ENCODE results near the gene KRT78.
A peak's percentile ranks its signal among the peaks of the same experiment; 100 is the strongest.
"Not testable (repeated sequence)": the region's sequence is repeated elsewhere in the genome, so short reads cannot be mapped to it uniquely, and the experiment has no call there.

Gene KRT78

DNA sequence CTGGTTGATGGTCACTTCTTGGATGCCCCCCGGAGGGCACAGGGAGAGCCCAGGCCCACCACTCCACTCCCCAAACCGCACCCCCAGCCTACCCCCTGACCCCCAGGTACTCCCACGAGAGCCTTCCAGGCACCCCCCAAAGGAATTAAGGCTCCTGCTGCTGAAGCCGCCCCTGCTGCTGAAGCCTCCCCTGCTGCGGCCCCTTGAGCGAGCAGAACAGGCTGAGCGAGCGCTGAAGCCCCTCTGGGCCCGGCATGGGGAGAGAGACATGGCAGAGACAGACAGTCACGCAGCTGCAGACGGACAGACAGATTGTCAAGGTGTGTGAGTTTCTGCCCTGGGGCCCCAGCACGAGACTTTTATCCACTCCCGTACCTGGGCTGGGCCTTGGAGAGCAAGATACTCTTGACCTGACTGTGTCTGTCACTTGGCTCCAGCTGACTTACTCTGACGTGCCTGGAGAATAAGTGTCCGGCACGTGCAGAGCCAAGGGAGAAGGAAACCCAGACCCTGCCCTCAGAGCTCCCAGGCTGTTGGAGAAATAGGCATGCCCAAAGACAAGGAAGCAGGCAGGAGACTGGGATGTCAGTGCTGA is at the start of gene KRT78:
Gene KRT78 (minus strand): TSS at position 334 of the 595 bp plus-strand sequence. CDS start 64 bp downstream, at position 270.
- DNase-seq: no peak

DNA sequence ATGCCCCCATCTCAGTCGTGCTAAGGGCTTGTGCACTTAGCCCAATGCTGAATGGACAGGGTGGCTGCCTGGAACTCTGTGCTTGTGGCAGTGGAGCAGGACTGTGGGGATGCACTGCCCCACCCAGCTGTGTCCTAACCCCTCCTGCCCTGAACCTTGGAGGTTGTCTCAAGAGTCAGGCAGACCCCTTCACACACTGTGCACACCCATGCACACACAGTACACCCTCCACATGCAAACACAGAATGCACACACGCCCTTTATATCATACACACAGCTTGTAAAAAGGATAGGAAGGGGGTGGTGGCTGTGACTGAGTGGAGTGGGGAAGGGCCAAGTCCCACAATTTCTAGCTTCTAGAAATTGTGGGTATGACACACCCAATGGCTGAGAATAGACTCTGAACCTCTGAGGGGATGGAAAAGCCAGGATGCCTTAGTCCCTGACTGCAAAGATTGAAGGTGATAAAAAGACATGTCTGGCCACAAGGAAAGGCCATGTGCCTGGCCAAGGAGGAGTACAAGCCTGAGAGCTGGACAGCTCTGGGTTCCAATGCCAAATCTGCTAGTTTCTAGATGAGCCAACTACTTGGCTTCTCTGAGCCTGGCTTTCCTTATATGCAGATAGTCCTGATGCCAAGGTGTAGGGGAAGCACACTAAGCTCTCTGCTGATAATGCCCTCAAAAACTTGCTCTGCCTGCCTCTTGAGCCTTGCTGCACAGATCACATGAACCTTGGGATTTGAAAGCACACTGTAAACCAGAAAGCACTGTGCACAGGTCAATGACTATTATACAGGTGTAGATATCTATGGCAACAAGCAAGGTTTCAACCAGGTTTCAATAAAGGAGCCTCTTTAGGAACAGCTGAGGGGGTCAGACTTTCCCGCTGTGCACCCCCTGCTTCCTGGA is 47.7 kb upstream of the KRT78 start:
- no peak for DNase-seq

DNA sequence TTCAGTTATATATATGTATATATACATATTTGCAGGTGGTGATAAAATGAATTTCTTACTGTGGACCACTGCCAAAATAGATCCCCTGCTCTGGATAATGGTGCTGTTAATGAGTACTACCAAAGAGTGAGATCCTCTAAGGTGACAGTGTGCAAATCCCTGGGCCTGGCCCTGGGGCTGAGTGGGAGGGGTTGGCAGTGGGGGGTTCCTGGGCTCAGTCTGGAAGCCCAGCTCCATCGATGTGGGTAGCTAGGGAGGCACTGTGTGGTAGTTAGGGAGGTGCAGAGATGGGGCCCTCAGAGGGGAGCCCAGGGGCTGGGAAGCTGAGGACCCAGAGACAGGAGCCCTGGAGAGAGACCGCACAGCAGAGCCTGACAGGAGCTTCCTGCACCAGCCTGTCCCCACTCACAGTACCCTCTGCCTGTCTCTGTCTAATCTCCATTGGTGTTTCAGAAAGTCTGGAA is 47.0 kb upstream of the KRT78 start:
- no peak for DNase-seq

DNA sequence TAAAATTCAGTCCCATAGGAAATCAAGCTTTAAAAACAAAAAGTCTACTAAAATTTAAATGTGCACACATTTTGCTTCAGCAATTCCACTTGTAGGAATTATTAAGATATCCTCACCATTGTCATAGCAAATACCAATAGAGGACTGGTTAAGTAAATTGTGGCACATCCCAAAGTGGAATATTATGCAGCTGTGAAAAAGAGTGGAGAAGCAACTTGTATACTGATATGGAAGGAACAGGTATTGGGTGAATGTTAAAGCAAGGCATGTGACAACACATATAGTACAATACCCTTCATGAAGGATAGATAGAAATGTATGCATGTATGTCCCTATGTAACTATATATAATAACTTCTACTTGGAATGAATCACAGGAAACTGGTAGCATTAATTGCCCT is 44.2 kb upstream of the KRT78 start:
- DNase-seq: no peak

DNA sequence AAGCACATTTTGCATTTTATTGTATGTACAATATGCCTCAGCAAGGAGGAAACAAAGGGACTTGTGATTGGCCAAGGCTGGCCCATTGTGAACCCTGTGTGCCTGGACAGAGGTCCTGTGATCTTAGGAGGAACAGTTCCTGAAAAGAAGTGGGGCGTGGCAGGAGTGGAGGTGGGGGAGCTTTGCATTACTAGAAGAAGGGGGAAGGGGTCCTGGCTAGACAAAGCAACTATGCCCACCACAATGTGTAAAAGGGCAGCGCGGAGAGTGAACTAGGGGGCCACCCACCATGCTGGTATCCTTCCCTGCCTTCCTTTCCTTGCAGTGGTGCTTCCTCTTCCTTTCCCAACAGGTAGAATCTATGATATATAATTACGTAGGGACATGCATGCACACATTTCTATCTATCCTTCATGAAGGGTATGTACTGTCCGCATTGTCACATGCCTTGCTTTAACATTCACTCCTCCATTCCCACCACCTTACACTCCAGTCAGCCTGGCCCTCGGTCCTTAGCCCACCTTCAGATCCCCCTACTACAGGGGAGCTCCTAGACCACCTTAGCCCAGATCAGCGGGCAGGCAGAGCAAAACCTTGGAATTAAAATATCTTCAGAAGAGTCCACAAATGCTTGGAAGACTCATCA is 43.5 kb upstream of the KRT78 start:
- DNase-seq: no peak

DNA sequence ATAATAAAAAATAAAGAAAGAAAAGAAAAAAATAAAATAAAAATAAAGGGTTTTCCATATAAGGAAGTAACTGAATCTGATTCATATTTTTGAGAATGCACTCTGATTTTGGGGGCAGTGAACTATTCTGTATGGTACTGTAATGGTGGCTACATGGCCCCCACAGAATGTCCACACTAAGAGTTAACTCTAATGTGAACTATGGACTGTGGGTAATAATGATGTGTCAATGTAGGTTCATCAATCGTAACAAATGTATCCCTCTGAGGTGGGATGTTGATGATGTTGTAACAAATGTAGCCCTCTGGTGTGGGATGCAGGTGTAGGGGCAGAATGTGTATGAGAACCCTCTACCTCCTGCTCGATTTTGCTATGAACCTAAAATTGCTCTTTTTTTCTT is 42.2 kb upstream of the KRT78 start:
- DNase-seq: no peak

DNA sequence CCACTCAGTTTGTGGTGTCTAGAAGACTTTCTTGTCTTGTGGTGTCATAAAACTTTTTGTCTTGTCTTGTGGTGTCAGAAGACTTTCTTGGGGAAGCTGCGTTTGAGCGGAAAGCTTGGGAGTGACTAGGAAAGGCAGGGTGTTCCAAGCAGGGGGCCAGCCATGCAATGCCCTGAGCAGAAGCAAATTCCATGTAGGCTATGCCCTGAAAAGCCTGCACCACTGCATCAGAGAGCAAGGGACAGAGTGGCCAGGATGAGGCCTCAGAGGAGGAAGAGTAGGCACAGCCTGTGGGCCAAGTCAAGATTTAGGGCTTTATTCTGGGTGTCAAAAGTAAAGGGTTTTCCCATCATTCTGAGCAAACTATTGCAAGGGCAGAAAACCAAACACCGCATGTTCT is 41.6 kb upstream of the KRT78 start:
- DNase-seq: no peak

DNA sequence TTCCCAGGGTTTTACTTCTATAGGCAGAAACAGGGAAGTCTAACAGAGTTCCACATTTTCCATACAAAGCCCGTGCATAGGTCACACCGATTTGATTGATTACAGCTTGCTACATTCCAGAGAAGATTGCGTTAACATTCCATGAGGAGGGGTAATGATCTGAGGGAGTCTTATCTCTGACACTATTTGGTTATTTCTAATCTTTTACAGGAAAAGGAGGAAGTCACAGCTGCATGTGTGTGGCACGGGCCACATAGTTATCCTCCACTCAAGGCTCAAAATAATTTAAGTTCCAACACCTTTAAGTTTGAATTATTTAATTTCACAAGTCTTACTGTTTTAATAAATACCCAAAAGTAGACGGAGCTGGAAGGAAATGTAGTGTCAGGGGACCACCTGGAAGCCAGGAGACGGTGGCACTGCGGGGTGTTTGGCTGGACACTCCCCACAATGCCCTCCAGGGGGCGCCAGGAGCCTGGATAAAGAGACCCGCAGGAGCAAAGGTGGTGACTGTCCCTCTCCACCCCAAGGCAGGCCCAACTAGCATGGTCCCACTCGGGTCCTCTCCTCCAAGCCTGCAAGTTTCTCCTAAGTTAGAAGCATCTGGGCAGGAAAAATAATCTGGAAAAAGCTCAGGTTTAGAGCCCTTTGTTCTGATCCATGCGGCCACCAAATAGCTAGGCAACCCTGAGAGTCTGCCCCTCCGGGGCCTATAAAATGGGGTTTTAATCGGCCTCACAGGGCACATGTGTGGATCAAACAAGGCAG is 35.9 kb upstream of the KRT78 start:
- DNase-seq: peak; percentile 82

- not testable (repeated sequence) for DNase-seq
Measured at GRCh38 chr12:52880499-52880898, 31.7 kb upstream of the KRT78 start.

DNA sequence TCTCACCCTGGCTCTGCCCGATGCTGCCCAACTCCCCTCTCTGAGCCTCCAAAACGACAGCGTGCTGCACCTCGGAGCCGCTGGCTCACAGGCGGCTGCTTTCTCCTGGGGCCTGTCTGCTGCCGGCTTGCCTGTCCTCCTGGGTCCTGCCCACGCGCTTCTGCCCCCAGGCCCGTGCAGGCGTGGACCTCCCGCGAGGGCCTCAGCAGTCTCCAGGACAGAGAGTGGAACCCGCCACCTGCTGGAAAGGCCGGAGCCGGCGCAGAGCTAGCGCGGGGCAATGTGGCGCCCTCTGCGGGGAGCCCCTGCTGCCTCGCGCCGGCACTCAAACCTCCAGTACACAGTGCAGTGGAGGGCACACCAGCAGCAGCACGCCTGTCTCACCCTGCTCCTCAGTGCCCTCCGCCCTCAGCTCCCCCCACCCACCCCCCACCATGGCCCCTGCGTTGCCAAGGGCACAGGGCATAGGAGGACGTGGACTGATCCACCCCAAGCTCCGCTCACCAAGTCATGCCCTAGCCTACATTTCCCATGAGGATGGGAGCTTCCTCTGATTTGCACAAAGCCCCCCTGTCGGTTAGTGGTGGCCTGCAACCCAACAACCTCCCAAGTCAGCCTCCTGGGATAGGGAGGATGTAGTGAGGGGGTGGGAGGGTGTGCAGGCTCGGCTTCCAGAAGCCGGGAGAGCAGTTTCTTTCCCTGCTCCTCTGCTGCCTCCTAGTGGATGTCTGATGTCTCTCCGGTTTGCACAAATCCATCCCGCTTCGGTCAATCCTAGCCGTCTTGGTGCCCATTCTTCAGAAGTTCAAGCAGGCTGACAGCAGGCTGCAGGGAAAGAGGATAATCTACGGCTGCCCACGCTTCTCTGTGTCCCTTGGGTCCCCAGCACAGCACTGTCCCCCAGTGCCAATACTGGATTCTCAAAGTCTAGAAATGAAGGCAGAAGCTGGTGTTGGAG is 30.9 kb upstream of the KRT78 start:
- peak; percentile 77 for DNase-seq

- DNase-seq: no peak
Measured at GRCh38 chr12:52878507-52879393, 30.0 kb upstream of the KRT78 start.

DNA sequence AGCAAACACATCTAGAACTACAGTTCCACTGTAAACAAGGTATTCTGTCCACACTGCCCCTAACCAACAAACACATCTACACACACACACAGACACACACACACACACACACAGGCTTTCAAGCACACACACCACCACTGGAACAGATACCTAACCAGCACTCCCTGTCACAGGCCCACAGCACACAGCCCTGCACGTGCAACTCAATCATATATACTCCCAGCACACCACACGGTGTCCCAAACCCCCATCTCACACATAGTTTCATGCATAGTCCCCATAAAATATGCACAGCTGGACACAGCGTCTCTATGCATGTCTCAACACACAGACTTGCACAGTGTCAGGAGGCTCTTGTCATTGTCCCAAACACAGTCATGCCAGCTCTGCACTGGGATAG is 28.4 kb upstream of the KRT78 start:
- DNase-seq: no peak

GRCh38 chr12:52876372-52876771 is 27.6 kb upstream of the KRT78 start:
- DNase-seq: no peak

GRCh38 chr12:52874573-52875435 is 26.0 kb upstream of the KRT78 start:
- no peak for DNase-seq

GRCh38 chr12:52873832-52874572 is 25.2 kb upstream of the KRT78 start:
- peak; percentile 54 for DNase-seq

- DNase-seq: no peak
Measured at GRCh38 chr12:52873513-52873831, 24.7 kb upstream of the KRT78 start.

DNA sequence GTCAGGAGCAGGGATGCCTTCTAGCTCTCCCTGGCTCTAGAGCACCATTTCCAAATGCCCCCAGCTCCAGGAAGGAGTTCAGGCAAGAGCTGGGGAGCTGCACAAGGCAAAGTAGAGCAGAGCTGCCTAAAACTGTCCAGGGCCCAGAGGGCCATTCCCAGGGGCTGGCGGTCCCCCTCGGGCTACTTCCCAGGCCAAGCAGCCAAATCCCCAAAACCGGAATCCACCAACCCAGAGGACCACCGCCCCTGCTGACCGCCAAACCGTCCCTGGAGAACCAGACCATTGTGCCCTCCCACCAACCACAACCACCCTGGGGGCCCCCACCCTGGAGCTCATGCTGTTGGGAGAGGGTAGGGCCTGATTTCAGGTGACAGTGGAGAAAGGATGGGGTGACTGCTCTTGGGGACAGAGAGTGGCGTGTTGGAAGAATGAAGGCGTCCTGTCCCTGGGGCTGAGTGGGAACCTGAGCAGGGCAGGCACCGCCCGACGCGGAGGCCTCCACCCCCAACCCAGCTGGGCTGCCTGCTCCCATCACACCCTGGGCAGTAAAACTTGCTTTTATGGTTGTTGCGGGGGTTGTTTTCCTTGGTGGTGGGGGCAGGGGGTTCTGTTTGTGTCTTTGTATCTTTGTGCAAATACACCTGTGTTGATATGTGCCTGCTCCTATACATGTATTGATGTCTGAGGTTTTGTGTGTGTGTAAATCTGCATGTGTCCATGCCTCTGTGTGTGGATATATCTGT is 24.0 kb upstream of the KRT78 start:
- no peak for DNase-seq

- no peak for DNase-seq
Measured at GRCh38 chr12:52871291-52872039, 22.7 kb upstream of the KRT78 start.
